ENCODE results near the gene LRP3. TPM values are rescaled to one million over a fixed set of nuclear protein-coding genes. Genes with fewer than 3 reads are reported as not detected.

Gene LRP3
- total and polyA plus RNA-seq, 2 of the 13 experiments (the other 11 are each of a cell fraction or from before 2014, with no cell fraction given) = 17.6 to 51.6 TPM

DNA sequence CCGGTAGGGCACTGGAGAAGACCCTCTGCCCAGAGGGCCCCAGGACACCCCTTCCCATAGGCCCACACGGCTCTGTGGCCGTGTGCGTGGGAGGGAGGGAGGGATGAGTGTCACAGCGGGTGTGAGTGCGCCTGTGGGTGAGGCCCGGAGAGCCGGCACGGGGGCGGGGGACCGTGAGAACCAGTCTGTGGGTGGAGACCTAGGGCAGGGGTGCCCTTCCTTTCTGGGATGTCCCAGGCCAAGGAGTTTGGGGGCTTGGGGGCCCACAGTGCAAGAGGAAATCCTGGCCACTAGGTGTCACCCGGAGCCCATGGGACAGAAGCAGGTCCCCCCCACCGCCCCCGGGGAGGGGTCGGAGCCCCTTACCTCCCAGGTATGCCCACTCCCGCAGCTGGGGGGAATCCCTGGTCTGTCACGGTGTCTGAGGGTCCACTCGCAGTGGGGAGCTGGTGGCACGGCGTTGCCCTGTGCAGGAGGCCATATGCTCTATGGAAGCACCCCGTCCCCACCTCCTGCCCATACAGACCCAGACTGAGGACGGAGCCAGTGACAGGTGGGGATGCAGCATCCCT is 47.5 kb downstream of the LRP3 start (continued):
- TF ChIP-seq, protein P1, sequence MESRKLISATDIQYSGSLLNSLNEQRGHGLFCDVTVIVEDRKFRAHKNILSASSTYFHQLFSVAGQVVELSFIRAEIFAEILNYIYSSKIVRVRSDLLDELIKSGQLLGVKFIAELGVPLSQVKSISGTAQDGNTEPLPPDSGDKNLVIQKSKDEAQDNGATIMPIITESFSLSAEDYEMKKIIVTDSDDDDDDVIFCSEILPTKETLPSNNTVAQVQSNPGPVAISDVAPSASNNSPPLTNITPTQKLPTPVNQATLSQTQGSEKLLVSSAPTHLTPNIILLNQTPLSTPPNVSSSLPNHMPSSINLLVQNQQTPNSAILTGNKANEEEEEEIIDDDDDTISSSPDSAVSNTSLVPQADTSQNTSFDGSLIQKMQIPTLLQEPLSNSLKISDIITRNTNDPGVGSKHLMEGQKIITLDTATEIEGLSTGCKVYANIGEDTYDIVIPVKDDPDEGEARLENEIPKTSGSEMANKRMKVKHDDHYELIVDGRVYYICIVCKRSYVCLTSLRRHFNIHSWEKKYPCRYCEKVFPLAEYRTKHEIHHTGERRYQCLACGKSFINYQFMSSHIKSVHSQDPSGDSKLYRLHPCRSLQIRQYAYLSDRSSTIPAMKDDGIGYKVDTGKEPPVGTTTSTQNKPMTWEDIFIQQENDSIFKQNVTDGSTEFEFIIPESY (CRISPR knock-in tag; IDR thresholded peaks at IDR 0.05) = no peak
- peak; percentile 77; the same call in 1 of the 2 replicates for TF ChIP-seq ZSCAN25 (CRISPR knock-in tag; IDR thresholded peaks at IDR 0.05)
- no peak for TF ChIP-seq POLR2A (IDR thresholded peaks at IDR 0.05; ENCODE audit: insufficient read depth in 1 of 2, low read depth in 2 of 2, low read length in 2 of 2)
- TF ChIP-seq ATM (IDR thresholded peaks at IDR 0.05; ENCODE audit: borderline replicate concordance) = no peak
- TF ChIP-seq PTBP1 (IDR thresholded peaks at IDR 0.05; ENCODE audit: low read depth, low read length, poor library complexity, severe bottlenecking) = no peak
- TF ChIP-seq ZNF460 (CRISPR knock-in tag; IDR thresholded peaks at IDR 0.05; ENCODE audit: borderline replicate concordance) = no peak
- TF ChIP-seq ZNF329 (CRISPR knock-in tag; IDR thresholded peaks at IDR 0.05; ENCODE audit: low read depth) = no peak
- TF ChIP-seq TBP (CRISPR knock-in tag; IDR thresholded peaks at IDR 0.05) = no peak
- no peak for TF ChIP-seq ZNF549 (CRISPR knock-in tag; IDR thresholded peaks at IDR 0.05)
- TF ChIP-seq HES4 (CRISPR knock-in tag; IDR thresholded peaks at IDR 0.05; ENCODE audit: borderline replicate concordance) = peak; percentile 47; the same call in 1 of the 2 replicates
- TF ChIP-seq, protein P2, sequence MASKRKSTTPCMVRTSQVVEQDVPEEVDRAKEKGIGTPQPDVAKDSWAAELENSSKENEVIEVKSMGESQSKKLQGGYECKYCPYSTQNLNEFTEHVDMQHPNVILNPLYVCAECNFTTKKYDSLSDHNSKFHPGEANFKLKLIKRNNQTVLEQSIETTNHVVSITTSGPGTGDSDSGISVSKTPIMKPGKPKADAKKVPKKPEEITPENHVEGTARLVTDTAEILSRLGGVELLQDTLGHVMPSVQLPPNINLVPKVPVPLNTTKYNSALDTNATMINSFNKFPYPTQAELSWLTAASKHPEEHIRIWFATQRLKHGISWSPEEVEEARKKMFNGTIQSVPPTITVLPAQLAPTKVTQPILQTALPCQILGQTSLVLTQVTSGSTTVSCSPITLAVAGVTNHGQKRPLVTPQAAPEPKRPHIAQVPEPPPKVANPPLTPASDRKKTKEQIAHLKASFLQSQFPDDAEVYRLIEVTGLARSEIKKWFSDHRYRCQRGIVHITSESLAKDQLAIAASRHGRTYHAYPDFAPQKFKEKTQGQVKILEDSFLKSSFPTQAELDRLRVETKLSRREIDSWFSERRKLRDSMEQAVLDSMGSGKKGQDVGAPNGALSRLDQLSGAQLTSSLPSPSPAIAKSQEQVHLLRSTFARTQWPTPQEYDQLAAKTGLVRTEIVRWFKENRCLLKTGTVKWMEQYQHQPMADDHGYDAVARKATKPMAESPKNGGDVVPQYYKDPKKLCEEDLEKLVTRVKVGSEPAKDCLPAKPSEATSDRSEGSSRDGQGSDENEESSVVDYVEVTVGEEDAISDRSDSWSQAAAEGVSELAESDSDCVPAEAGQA (IDR thresholded peaks at IDR 0.05; ENCODE audit: low read depth) = no peak
- TF ChIP-seq, protein P2 (CRISPR knock-in tag; IDR thresholded peaks at IDR 0.05; ENCODE audit: borderline replicate concordance) = no peak
- TF ChIP-seq, protein P3, sequence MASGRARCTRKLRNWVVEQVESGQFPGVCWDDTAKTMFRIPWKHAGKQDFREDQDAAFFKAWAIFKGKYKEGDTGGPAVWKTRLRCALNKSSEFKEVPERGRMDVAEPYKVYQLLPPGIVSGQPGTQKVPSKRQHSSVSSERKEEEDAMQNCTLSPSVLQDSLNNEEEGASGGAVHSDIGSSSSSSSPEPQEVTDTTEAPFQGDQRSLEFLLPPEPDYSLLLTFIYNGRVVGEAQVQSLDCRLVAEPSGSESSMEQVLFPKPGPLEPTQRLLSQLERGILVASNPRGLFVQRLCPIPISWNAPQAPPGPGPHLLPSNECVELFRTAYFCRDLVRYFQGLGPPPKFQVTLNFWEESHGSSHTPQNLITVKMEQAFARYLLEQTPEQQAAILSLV (CRISPR knock-in tag; IDR thresholded peaks at IDR 0.05; ENCODE audit: borderline replicate concordance) = peak; percentile 9; the same call in 1 of the 2 replicates
- TF ChIP-seq ZNF20 (CRISPR knock-in tag; IDR thresholded peaks at IDR 0.05) = no peak
- TF ChIP-seq, protein P4, sequence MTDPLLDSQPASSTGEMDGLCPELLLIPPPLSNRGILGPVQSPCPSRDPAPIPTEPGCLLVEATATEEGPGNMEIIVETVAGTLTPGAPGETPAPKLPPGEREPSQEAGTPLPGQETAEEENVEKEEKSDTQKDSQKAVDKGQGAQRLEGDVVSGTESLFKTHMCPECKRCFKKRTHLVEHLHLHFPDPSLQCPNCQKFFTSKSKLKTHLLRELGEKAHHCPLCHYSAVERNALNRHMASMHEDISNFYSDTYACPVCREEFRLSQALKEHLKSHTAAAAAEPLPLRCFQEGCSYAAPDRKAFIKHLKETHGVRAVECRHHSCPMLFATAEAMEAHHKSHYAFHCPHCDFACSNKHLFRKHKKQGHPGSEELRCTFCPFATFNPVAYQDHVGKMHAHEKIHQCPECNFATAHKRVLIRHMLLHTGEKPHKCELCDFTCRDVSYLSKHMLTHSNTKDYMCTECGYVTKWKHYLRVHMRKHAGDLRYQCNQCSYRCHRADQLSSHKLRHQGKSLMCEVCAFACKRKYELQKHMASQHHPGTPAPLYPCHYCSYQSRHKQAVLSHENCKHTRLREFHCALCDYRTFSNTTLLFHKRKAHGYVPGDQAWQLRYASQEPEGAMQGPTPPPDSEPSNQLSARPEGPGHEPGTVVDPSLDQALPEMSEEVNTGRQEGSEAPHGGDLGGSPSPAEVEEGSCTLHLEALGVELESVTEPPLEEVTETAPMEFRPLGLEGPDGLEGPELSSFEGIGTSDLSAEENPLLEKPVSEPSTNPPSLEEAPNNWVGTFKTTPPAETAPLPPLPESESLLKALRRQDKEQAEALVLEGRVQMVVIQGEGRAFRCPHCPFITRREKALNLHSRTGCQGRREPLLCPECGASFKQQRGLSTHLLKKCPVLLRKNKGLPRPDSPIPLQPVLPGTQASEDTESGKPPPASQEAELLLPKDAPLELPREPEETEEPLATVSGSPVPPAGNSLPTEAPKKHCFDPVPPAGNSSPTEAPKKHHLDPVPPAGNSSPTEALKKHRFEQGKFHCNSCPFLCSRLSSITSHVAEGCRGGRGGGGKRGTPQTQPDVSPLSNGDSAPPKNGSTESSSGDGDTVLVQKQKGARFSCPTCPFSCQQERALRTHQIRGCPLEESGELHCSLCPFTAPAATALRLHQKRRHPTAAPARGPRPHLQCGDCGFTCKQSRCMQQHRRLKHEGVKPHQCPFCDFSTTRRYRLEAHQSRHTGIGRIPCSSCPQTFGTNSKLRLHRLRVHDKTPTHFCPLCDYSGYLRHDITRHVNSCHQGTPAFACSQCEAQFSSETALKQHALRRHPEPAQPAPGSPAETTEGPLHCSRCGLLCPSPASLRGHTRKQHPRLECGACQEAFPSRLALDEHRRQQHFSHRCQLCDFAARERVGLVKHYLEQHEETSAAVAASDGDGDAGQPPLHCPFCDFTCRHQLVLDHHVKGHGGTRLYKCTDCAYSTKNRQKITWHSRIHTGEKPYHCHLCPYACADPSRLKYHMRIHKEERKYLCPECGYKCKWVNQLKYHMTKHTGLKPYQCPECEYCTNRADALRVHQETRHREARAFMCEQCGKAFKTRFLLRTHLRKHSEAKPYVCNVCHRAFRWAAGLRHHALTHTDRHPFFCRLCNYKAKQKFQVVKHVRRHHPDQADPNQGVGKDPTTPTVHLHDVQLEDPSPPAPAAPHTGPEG (CRISPR knock-in tag; IDR thresholded peaks at IDR 0.05) = no peak
